ENCODE data around the gene ZFP64.
A peak's percentile ranks its signal among the peaks of the same experiment; 100 is the strongest.
"Not testable (repeated sequence)": the region's sequence is repeated elsewhere in the genome, so short reads cannot be mapped to it uniquely, and the experiment has no call there.

ZFP64 gene

DNA sequence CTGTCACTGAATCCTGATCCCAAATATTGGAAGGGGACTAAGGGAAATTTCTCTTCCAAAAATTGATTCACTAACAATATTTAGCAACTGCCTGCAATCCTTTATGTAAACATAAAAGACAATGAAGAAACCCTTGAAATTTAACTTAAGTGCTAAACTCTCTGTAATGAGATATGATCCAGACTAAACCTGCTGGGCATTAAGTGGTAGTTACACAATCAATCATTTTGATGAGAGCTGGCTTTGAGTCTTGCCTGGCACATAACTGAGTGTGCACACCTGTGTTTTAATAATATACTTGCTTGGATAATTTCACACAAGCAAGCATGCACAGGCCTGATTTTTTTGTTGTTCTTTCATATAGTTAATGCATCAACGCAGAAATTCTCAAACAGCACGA, 9.8 kb upstream of the ZFP64 start:
- no peak for DNase-seq

DNA sequence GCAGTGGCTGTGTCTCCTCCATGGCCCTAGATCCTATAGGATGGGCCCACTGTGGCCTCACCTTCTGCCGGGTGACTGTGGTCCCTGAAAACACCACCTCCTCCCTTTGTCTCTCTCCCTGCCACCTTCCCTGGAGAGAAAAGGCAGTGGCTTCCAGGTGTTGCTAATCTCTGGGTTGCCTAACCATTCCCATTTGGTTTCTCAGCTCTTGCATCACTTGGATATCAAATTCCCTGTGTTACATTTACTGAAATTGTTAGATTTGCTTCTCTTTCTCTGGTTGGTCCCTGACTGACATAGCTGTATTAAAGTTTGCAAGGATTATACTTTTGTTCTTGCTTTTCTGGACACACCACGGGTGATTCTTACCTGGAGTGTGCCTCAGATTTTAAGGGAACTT, 9.3 kb upstream of the ZFP64 start:
- DNase-seq, result no peak

DNA sequence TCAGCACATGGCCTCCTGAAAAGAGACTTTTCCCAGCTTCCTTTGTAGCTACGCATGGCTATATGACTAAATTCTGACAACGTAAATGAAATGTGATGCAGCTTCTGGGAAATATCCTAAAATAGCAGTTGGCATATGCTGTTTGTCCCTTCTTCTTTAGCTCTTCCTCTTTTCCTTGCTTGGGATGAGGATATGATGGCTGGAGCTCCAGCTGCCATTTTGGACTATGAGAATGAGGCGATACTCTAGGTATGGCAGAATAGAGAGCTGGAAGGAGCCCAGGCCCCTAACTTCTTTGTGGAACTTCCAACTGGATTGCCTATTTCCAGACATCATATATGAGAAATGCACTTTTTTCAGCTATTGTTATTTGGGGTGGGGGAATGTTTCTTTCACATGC, 5.3 kb upstream of the ZFP64 start:
- DNase-seq, result no peak

DNA sequence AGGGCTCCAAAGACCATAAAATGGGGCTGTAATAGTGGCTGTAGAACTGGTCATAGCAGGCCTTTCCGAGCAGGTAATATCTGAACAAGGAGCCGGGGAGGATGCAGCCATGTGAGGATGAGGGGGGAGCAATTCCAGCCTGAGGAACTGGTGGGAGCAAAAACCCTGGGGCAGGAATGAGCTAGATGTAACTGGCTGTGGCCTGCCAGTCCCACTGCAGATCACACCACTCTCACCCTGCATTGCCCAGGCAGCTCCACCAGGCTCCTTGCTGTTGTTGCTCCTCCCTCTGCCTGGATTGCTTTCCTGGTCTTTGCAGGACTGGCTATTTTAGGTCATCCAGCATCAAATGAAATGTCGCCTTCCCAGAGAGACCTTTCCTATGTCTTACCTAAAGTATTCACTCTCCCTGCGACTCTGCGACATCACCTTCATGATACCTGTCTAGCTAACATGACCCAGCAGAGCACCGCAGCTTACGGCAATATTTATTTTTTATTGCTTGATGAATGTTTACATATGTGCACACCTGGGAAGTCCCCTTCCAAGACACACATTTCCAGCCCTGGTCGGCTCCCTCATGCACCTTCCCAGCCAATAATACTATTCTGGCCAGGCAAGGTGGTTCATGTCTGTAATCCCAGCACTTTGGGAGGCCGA, 2.4 kb upstream of the ZFP64 start:
- no peak for DNase-seq

DNA sequence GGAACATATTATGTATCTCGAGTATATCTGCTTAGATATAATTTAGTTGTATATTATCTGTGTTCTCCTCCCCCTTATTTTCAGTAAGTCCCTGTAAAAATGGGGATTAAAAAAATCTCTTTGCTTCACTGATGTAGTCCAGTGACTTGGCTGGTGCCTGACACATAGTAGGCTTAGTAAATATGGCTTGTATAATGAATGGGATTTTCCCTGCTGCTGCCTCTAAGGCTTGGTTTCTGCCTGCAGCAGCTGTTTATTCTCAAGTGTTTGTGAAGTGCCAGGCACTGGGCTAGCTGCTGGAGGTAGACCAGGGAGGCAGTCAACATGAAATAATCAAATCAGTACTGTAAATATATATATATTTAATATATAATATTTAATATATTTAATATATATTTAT, 1.6 kb upstream of the ZFP64 start:
- DNase-seq, result no peak

DNA sequence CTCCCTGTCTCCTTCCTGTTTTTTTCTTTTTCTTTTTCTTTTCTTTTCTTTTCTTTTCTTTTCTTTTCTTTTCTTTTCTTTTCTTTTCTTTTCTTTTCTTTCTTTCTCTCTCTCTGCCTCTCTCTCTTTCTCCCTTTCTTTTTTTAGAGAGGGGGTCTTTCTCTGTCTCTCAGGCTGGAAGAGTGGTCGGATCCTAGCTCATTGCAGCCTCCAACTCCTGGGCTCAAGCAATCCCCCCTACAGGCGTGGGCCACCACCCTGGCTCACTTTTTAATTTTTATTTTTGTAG, 1.1 kb upstream of the ZFP64 start:
- DNase-seq, result not testable (repeated sequence)

DNA sequence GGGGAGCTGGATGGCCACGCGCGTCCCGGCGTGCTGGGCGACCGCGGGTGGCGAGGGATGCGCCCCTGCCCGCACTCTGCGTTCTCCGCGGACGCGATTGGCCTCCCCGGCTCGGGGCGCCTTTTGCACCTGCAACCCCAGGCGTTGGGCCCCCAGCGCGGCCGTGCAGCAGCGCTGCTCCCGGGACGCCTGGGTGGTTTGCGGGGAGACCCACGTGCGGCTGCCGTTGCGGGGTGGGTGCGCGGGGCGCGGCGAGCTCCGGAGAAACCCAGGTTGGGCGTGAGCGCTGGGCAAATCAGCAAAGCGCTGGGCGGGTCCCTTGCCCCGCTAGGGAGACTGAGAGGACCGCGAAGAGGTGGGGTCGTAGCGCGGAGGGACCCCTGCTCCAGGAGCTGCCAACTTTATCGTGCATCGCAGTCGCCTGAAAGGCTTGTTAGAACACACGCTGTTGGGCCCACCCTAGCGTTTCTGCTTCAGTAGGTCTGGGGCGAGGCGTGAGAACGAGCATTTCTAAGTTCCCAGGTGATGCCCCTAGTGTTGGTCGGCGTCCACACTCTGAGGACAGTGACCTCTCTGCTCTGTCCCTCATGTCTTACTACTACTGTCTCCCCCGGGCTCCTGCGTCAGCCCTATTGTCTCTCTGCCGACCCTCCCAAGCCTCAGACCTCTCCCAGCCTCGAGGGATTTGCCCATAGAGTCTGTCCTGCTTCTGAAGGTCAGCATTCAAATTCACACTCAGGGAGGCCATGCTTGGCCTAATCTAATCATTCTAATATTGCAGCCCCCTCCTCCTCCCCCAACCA, 538 bp upstream of the ZFP64 start:
- DNase-seq, result peak; percentile 23

DNA sequence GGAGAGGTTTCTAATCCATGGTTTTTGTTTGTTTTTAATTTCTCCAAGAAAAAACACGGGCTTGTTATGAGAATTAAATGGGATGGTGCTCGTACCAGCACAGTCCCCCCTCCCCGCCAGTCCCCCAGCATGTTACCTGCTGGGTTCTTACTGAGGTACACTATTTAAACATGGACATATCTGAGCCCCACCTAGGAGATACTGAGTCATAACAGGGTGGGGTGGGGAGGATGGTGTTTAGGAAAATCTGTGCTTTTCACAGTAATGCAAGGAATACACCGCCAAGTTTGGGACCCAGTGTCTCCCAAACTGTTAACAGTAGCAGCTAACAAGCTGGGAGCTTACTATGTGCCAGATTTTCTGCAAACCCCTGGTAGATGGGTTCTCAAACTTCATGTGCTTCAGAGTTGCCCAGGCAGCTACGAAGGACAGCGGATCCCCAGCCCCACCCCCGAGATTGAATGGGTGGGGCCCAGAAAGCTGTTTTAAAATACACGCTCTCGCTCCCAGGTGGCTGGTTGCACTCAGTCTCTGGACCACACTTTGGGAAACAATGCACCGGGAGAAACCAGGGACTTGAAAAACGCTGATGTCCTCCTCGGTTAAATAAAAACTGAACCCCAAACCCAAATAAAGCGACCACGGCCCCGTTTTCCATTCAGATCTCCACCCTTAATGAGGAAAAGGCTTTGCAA, 995 bp downstream of the ZFP64 start:
- peak; percentile 17 for DNase-seq

DNA sequence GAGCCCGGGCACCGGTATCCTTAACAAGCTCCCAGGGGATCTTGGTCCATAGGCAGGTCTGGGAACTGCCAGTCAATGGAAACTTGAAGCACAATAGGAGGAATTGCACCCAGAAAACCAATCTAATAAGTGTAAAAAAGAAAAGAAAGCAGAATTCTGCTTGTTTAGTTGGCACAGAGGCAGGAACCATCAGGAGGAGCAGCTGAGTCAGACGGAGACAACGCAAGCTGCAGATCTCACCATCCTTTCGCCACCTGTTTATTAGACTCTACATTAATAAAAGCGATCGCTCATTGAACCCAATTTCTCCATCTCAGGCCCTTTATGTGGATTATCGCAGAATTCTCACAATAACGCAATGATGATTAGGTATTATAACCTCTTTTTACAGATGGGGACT, 9.8 kb downstream of the ZFP64 start:
- DNase-seq, result no peak

DNA sequence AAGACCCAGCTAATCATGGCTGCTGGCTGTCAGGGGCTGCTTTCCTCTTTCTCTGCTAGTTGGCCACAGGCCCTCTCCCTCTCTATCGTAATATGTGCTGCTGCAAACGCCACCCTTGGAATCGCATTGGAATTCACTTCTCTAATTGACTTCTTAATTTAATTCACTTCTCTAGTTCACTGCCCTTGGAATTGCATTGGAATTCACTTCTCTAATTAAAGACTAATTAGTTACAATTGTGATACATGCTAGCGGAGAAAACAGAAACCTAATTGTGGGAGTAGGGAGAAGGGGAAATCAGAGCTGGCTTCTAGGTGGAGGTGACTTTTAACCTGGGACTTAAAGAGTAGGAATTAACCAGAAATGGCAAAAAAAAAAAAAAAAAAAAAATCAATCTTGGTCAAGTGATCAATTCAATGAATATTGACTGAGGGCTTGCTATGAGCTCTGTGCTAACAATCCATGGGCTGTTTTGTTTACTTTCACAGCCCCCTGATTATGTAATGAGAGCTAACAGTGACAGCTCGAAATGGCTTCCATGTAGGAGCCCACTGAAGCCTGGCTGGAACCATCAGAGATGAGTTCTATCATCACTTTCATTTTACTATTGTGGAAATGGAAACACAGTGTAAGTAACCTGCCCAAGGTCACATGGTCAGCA, 11.3 kb downstream of the ZFP64 start:
- DNase-seq, result no peak

DNA sequence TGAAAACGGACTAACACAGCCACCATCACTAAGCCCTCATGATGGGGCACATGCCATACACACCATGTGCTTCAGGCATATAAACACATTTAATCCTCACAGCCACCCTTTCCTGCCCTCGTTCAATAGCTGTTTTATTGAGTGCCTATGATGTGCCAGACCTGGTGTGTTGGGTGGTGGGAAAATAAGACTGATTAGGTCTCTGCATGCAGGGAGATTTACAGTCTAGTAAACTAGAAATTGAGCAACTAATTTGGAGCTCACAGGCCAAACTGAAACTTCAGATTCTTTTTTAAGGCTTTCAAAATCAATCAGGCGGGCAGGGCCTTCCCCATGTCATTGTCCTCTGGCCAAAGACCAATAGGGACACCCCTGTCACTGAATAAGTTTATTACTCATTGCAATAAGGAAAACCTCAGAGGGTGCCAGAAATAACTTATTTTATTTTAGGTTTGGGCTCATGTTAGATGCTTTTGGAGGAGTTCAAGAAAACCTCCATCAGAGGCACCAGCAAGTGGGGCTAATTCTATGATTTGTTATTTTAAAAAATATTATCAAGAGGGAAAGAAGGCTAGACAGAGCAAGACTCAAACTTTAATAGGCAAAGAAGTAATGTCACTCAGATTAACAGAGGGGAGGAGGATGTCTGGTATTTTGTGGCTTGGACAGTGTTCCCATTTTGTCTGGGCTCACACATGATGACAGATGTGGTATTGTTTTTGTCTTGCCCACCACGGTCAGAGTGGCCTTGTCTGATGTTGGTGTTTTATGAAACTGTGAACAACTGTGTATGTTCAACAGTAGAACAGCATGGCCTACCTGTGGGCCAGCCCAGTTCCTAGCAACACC, 12.0 kb downstream of the ZFP64 start:
- DNase-seq, result no peak

DNA sequence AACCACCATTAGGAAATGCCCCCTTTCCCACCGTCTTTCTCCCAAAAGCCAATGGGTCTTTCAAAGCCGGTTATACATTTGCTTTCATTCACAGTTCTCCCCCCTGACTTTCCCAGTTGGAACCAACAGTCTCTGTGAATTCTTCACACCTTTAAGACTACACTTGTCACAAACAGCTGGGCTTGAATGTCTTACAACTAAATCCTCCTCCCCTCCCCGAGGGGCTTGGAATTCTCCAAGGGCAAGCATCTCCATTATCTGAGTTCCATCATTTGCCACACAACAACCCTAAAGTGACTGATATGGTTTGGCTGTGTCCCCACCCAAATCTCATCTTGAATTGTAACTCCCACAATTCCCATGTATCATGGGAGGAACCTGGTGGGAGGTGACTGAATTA, 12.9 kb downstream of the ZFP64 start:
- no peak for DNase-seq

DNA sequence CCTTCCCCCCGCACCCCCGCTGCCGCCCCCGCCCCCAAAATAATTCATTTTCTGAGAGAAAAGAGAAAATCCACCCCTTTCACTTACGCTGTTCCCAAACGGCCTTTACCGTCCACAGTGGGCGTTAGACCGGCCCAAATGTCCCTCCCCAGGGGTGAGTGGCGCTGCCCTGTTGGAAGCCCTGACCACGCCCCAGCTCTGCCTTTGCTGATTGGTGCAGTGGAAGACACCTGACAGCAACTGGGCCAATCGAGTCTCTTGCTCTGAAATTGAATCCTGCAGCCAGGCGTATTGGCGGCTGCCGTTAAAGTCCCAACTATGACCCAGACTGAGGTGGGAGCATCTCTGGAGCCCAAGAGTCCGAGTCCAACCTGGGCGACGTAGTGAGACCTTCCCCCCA, 15.7 kb downstream of the ZFP64 start:
- no peak for DNase-seq

DNA sequence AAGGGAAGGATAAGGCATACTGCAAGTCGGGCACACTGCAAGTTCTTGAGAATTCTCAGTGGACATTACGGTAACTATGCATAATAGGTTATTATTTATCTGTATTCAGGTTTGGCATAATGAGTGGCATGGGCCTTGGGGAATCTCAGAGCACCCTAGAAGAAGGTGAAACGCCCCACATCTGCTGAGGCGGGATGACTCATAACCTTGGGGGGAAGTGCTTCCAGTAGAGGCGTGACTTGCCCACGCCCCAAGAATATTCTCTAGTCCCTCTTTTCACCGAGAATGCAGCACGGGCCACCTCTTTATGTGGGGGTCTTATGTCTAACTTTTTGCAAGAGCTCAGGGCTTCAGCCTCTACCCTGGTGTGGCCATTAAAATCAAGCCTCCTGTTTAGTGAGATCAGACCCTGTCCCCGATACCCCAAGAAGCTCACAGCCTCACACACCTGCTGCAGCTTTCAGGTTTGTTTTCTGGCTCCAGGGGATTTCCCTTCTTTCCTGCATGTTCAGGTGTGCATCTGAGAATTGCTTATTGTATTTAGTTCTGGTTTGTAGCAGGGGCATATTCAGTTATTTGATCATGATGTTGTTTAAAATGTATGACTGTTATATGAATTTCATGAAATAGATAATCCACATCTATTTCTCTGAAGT, 19.1 kb downstream of the ZFP64 start:
- DNase-seq, result no peak

DNA sequence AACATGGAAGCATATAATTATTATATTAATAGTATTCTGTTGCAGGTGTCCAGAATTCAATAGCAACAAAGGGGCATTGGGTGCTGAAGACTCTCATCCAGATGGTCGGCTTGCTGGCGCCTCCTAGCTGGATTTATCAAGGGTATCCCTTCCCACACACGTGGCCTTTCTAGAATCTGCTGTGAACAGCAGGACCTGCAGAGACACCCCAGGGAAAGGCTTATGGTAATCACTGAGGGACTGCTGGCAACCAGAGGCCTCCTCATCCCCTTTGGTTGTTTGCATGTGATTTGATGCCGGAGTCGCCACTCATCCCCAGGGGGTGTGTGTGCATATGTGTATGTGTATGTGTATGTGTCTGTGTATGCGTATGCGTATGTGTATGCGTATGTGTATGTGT, 20.6 kb downstream of the ZFP64 start:
- DNase-seq, result no peak

DNA sequence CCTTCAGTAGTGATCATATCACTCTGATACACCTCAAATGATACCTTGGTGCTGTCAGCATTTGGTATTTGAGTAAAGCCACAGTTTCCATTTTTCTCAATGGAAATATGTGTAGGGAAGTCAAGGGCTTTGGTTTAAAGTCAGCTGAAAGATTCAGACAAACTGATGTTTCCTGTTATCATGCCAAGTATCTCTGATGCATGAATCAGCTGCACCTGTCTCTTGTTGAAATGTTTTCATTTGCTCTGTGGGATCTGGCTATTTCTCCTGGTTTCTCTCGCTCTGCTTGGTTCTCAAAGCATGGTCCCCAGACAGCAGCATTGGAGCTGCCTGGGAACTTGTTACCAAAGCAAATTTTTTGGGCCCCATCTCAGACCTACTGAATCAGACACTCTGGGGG, 23.5 kb downstream of the ZFP64 start:
- DNase-seq, result no peak

DNA sequence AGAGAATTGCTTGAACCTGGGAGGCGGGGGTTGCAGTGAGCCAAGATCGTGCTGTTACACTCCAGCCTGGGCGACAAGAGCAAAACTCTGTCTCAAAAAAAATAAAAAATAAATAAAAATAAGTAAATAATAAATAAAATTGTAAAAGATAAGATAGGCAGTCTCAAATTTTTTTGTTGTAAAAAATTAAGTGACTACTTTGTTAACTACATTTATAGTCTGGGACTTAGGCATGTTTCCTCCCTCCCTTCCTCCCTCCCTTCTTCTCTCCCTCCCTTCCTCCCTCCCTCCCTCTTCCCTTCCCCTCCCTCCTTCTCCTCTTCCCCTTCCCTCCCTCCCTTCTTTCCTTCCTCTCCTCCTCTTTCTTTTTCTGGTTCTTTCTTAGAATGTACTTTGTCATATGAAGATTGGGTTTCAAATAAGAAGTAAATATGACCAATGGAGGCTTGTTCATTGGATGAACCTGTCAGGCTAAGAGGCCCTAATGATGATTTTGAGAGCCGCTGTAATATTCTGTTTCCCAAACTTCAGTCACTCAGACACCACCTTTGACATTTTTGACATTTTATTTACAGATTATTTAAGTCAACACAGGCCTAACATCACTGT, 24.2 kb downstream of the ZFP64 start:
- DNase-seq, result no peak

DNA sequence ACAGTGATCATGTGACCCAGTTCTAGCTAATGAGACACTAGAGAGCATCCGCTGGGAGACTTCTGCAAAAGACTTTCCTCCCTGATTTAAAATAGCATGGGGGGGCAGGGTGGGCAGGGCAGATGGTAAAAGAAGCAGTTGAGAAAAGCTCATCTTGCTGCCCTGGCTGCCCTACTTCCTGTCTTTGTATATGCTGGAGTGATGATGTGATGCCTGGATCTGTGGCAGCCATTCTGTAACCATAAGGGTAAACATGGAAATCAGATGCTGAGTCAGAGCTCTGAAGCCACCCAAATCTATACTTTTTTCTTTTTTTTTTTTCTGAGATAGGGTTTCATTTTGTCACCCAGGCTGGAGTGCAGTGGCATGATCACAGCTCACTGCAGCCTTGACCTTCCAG, 25.4 kb downstream of the ZFP64 start:
- DNase-seq, result no peak

DNA sequence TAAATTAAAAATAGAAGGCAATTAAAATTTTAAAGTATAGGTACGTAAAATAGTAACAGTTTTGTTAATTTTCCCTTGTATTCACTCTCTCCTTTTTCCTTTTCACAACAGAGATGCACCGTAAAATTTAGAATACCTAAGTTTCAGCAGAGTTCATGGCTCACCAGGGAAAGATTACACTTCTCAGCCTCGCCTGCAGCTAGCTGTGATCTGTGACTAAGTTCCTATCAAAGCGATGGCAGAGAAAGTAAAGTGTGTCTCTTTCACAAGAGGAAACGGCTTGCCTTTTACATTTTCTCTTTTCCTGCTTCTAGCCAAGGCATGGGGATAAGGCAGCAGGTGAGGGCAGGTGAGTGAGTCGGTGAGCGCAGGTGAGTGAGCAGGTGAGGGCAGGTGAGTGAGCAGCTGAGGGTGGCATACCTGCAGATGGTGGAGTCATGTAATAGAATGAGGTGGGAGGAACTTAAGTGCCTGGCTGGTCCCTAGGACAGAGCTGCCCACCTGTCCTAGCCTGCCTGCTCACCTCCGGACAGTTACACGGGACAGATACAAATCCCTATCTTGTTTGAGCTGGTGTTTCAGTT, 30.9 kb downstream of the ZFP64 start:
- no peak for DNase-seq

DNA sequence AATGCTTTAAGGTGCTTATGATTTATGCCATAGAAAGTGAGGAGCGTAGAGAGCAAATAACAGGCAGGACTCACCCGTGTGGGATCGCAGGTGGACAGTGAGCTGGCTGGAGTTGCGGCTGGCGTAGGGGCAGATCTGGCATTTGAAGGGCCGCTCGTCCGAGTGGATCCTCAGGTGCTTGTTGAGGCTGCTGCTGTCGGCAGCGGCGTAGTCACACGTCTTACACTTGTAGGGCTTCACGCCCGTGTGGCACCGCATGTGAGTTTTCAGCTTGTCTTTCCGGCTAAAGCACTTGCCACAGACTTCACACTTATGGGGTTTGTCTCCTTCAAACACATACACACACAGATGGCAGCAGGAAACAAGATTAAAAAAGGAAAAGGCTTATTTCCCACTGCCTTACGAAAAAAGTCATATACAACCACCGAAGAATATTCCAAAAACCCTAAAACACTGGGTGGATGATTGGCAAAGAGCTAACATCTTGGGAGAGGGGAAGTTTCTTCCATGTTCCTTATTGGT, 31.5 kb downstream of the ZFP64 start:
- no peak for DNase-seq

DNA sequence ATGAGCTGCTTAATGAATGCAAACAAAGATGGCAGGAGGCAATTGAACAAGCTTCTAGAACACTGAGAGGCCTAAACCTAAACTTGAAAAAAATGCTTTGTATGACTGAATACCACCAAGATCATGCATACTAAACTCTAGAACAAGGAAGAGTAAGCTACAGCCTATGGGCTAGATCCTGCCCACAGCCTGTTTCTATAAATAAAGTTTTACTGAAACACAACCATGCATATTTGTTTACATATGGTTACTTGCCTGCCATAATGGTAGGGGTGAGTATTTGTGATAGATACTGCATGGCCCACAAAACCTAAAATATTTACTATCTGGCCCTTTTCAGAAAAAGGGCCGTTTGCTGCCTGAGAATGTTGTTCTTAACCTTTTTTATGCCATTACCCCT, 37.0 kb downstream of the ZFP64 start:
- no peak for DNase-seq

Data from suppressor macrophage treated with lipopolysaccharide for 4 hours (primary cell).